Fibroblast of lung (primary cell): ENCODE data around the gene HDAC4. TPM values are rescaled to one million over a fixed set of nuclear protein-coding genes. Genes with fewer than 3 reads are reported as not detected.

Experiments
- DNase-seq, 2 donors: peaks; one replicate each; pipeline versions ENCODE4 v3.0.0 to v3.0.0-alpha.2; 2010; ENCODE audit warnings: low read depth in 2 of 2
- H2AFZ ChIP-seq: 2 replicates; pipeline ENCODE4 v1.5.1; 2012; ENCODE audit warnings: low read length, control low read depth, inconsistent platforms
- H3K27ac ChIP-seq: 2 replicates; pipeline ENCODE4 v1.5.1; 2011; ENCODE audit warnings: low read length, control low read depth; ENCODE audit not compliant: insufficient read depth
- H3K27me3 ChIP-seq: 2 replicates; pipeline ENCODE4 v1.5.1; 2011; ENCODE audit warnings: mild to moderate bottlenecking, low read length; ENCODE audit not compliant: control insufficient read depth, insufficient read depth
- H3K36me3 ChIP-seq: 2 replicates; pipeline ENCODE4 v1.5.1; 2011; ENCODE audit warnings: low read length; ENCODE audit not compliant: control insufficient read depth, insufficient read depth
- H3K4me1 ChIP-seq: 2 replicates; pipeline ENCODE4 v1.5.1; 2011; ENCODE audit warnings: low read length; ENCODE audit not compliant: control insufficient read depth, insufficient read depth; ENCODE audit errors: extremely low read depth
- H3K4me2 ChIP-seq: 2 replicates; pipeline ENCODE4 v1.5.1; 2011; ENCODE audit warnings: low read length, control low read depth; ENCODE audit not compliant: insufficient read depth; ENCODE audit errors: extremely low read depth
- H3K4me3 ChIP-seq, 4 experiments: fragments of 200-600 bp in 1 of 4; sonication (generic) in 1 of 4; replicated peaks in 1 of 4; 2 replicates each; pipeline ENCODE4 v1.5.1; 2011 to 2016; ENCODE audit warnings: low read length in 4 of 4, low read depth in 3 of 4, mild to moderate bottlenecking in 3 of 4, control low read depth in 2 of 4, inconsistent platforms in 1 of 4, mixed read lengths in 1 of 4; ENCODE audit not compliant: insufficient read depth in 1 of 4; ENCODE audit errors: control extremely low read depth in 1 of 4
- H3K79me2 ChIP-seq: 2 replicates; pipeline ENCODE4 v1.5.1; 2012; ENCODE audit warnings: mild to moderate bottlenecking, low read length, inconsistent platforms; ENCODE audit not compliant: control insufficient read depth, insufficient read depth
- H3K9ac ChIP-seq: 2 replicates; pipeline ENCODE4 v1.5.1; 2011; ENCODE audit warnings: mild to moderate bottlenecking, low read length, control low read depth; ENCODE audit not compliant: insufficient read depth
- H3K9me3 ChIP-seq: 2 replicates; pipeline ENCODE4 v1.5.1; 2012; ENCODE audit warnings: low read depth, low read length; ENCODE audit not compliant: control insufficient read depth, insufficient read depth
- H4K20me1 ChIP-seq: 2 replicates; pipeline ENCODE4 v1.5.1; 2011; ENCODE audit warnings: low read length; ENCODE audit not compliant: control insufficient read depth, insufficient read depth; ENCODE audit errors: extremely low read depth
- EZH2 ChIP-seq: IDR thresholded peaks from 2 replicates; pipeline ENCODE4 v1.5.1; 2012; ENCODE audit warnings: low read length, control low read depth, mild to moderate bottlenecking; ENCODE audit errors: missing control alignments
- polyA plus RNA-seq, 2 donors: library from polyadenylated mRNA; depleted of rRNA in 1 of 2; stranded (reverse) in 1 of 2; unstranded in 1 of 2; fragments of >200 nt; gene quantifications; 2 replicates each; pipeline ENCODE4 v1.2.1, GENCODE V29; 2011 to 2012; ENCODE audit warnings: missing spikeins in 1 of 2
- total RNA-seq: library from RNA; depleted of rRNA; stranded (reverse); fragments of >200 nt; gene quantifications from 2 replicates; pipeline ENCODE4 v1.2.1, GENCODE V29; 2014
- TF ChIP-seq, protein P1 (sequence below), 2 donors: IDR thresholded peaks in 1 of 2; conservative IDR thresholded peaks in 1 of 2; 1 replicate in 1 of 2; 2 replicates in 1 of 2; pipeline ENCODE4 v1.5.1; 2011 to 2012; ENCODE audit warnings: low read length in 2 of 2, control low read depth in 1 of 2, inconsistent platforms in 1 of 2, low read depth in 1 of 2, mild to moderate bottlenecking in 1 of 2

The HDAC4 gene
- total and polyA plus RNA-seq, 2 donors (not counting 1 experiment from before 2014, with no cell fraction given) = 7.4 to 19.8 TPM

GRCh38 chr2:239114119-239114581 is 286.7 kb downstream of the HDAC4 start:
- peak; percentile 34 to 48 for DNase-seq
- TF ChIP-seq EZH2 = no peak
- TF ChIP-seq, protein P1, sequence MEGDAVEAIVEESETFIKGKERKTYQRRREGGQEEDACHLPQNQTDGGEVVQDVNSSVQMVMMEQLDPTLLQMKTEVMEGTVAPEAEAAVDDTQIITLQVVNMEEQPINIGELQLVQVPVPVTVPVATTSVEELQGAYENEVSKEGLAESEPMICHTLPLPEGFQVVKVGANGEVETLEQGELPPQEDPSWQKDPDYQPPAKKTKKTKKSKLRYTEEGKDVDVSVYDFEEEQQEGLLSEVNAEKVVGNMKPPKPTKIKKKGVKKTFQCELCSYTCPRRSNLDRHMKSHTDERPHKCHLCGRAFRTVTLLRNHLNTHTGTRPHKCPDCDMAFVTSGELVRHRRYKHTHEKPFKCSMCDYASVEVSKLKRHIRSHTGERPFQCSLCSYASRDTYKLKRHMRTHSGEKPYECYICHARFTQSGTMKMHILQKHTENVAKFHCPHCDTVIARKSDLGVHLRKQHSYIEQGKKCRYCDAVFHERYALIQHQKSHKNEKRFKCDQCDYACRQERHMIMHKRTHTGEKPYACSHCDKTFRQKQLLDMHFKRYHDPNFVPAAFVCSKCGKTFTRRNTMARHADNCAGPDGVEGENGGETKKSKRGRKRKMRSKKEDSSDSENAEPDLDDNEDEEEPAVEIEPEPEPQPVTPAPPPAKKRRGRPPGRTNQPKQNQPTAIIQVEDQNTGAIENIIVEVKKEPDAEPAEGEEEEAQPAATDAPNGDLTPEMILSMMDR (conservative IDR thresholded peaks at IDR 0.05 in 1 of 2, IDR thresholded peaks at IDR 0.05 in 1 of 2; ENCODE audit: low read depth in 1 of 2, low read length in 2 of 2) = no peak
- no peaks in the 10 kb centered on the region for H3K4me1 ChIP-seq

DNA sequence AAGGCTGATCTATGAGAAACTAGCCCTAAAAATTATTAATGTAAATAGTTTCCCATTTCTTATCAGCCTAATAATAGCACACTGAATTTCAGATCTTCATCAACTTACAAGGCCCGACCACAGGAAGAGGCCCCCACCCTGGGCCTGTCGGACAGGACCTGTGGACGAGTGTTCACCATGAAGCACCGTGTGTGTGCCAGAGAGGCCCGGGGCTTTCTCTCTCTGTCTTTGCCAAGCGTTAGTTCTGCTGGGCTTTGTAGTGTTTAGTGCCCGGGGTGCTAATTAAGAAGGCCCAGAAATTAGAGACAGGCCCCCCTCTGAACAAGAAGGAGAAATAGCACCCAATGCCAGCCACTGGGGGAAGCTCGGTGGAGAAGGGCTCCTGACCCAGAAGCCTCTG is 287.2 kb downstream of the HDAC4 start:
- Histone ChIP-seq H3K27me3 (no peaks in the 10 kb centered on the region), H4K20me1 (no peaks in the 10 kb centered on the region), H3K9me3 (no peaks in the 10 kb centered on the region), H2AFZ (no peak overlapping the region), H3K4me3 (no peak overlapping the region), H3K4me1 (no peaks in the 10 kb centered on the region), H3K79me2 (no peaks in the 10 kb centered on the region), H3K27ac (no peak overlapping the region), H3K36me3 (peaks cover 4% of the 10 kb centered on the region), H3K4me2 (no peak overlapping the region), H3K9ac (no peak overlapping the region)
- TF ChIP-seq, protein P1 (conservative IDR thresholded peaks at IDR 0.05 in 1 of 2, IDR thresholded peaks at IDR 0.05 in 1 of 2; ENCODE audit: low read depth in 1 of 2, low read length in 2 of 2) = no peak
- TF ChIP-seq EZH2 = no peak
- no peak for DNase-seq

More at GRCh38 chr2:239114119-239114581, 286.7 kb downstream of the HDAC4 start:
- Histone ChIP-seq H4K20me1 (no peaks in the 10 kb centered on the region), H3K9me3 (no peaks in the 10 kb centered on the region), H3K27ac (no peak overlapping the region), H3K27me3 (no peaks in the 10 kb centered on the region), H3K9ac (no peak overlapping the region), H3K4me3 (no peak overlapping the region), H2AFZ (no peak overlapping the region), H3K36me3 (peaks cover 4% of the 10 kb centered on the region), H3K4me2 (no peak overlapping the region), H3K79me2 (no peaks in the 10 kb centered on the region)

DNA sequence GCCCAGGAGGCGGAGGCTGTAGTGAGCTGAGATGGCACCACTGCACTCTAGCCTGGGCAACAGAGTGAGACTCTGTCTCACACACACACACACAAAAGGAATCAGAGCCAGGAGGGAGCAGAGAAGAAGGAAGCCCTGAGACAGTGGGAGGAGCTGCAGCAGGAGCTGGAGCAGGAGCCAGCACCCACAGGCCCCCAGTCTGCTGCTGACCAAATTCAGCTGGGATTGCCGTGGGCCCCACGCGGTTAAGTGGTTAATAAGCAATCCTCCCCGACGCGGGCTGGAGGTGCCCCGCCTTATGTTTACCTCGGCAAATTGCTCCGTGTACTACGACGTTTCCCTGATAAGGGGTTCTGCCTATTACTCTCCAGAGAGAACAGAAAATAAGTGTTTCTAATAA is 287.6 kb downstream of the HDAC4 start:
- Histone ChIP-seq H3K9me3 (no peaks in the 10 kb centered on the region), H3K36me3 (peaks cover 4% of the 10 kb centered on the region), H3K9ac (no peak overlapping the region), H3K4me2 (no peak overlapping the region), H3K27ac (no peak overlapping the region), H3K4me1 (no peaks in the 10 kb centered on the region), H4K20me1 (no peaks in the 10 kb centered on the region), H3K79me2 (no peaks in the 10 kb centered on the region), H3K4me3 (no peak overlapping the region), H3K27me3 (no peaks in the 10 kb centered on the region), H2AFZ (no peak overlapping the region)
- peak; percentile 39 to 52 for DNase-seq
- TF ChIP-seq, protein P1 (conservative IDR thresholded peaks at IDR 0.05 in 1 of 2, IDR thresholded peaks at IDR 0.05 in 1 of 2; ENCODE audit: low read depth in 1 of 2, low read length in 2 of 2) = no peak
- TF ChIP-seq EZH2 = no peak
